ENCODE results near the gene PAPOLA. TPM values are rescaled to one million over a fixed set of nuclear protein-coding genes. Genes with fewer than 3 reads are reported as not detected.

The PAPOLA gene
- total and polyA plus RNA-seq, 2 experiments from 2014 or later: 97.7 to 151 TPM

DNA sequence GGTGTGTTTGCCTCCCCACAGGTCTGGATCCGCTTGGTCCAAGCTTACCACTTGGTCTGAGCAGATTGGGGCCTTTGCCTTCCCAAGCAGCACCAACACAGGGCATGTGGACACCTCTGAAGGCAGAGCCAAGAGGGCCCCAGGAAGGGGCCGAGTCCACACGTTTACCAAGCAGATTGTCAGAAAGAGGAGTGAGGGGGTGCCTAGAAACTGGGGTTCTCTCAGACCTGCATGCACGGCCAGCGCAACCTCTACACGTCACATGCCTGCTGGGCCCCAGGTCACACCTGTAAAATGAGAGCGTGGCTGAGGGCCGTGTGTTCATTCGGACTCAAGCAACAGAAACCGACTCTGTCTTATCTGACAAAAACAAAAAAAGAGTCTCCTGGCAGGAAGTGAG, 96.9 kb downstream of the PAPOLA start:
- H3K4me1 ChIP-seq (ENCODE audit: insufficient read depth): no peaks in the 10 kb centered on the region
- no peaks in the 10 kb centered on the region for H3K79me2 ChIP-seq
- H3K9me2 ChIP-seq (replicated peaks; ENCODE audit: insufficient read depth): no peaks in the 10 kb centered on the region
- no peak overlapping the region for H3K27ac ChIP-seq
- no peak overlapping the region for H2AFZ ChIP-seq
- H3K4me2 ChIP-seq: no peak overlapping the region
- 89% methylated on average over 10 of the region's 10 CpGs for WGBS (ENCODE audit: low lambda C conversion rate, missing lambda C conversion rate)
- no peaks in the 10 kb centered on the region for H3K9me3 ChIP-seq (ENCODE audit: low read depth)
- H3K27me3 ChIP-seq: no peaks in the 10 kb centered on the region
- no peaks in the 10 kb centered on the region for H4K20me1 ChIP-seq (ENCODE audit: insufficient read depth, poor library complexity, severe bottlenecking)
- no peaks in the 10 kb centered on the region for H3K36me3 ChIP-seq (replicated peaks; ENCODE audit: insufficient read depth, low read depth)
- no peak for DNase-seq (ENCODE audit: low spot score)
- H3K4me3 ChIP-seq: no peak overlapping the region
- TF ChIP-seq, protein P1, sequence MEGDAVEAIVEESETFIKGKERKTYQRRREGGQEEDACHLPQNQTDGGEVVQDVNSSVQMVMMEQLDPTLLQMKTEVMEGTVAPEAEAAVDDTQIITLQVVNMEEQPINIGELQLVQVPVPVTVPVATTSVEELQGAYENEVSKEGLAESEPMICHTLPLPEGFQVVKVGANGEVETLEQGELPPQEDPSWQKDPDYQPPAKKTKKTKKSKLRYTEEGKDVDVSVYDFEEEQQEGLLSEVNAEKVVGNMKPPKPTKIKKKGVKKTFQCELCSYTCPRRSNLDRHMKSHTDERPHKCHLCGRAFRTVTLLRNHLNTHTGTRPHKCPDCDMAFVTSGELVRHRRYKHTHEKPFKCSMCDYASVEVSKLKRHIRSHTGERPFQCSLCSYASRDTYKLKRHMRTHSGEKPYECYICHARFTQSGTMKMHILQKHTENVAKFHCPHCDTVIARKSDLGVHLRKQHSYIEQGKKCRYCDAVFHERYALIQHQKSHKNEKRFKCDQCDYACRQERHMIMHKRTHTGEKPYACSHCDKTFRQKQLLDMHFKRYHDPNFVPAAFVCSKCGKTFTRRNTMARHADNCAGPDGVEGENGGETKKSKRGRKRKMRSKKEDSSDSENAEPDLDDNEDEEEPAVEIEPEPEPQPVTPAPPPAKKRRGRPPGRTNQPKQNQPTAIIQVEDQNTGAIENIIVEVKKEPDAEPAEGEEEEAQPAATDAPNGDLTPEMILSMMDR (IDR thresholded peaks at IDR 0.05; ENCODE audit: poor library complexity): no peak
- TF ChIP-seq EZH2 (IDR thresholded peaks at IDR 0.05; ENCODE audit: borderline replicate concordance) (no peak), EZH2phosphoT487 (IDR thresholded peaks at IDR 0.05; ENCODE audit: low read depth, severe bottlenecking, unreplicated experiment) (no peak)

GRCh38 chr14:96602186-96602585, 100.0 kb downstream of the PAPOLA start:
- no peak overlapping the region for H2AFZ ChIP-seq
- no peaks in the 10 kb centered on the region for H3K36me3 ChIP-seq (replicated peaks; ENCODE audit: insufficient read depth, low read depth)
- H3K9me3 ChIP-seq (ENCODE audit: low read depth): no peaks in the 10 kb centered on the region
- no peak for TF ChIP-seq EZH2phosphoT487 (IDR thresholded peaks at IDR 0.05; ENCODE audit: low read depth, severe bottlenecking, unreplicated experiment)
- TF ChIP-seq, protein P1 (IDR thresholded peaks at IDR 0.05; ENCODE audit: poor library complexity): no peak
- TF ChIP-seq EZH2 (IDR thresholded peaks at IDR 0.05; ENCODE audit: borderline replicate concordance): no peak
- no peak overlapping the region for H3K4me2 ChIP-seq
- H3K27ac ChIP-seq: no peak overlapping the region
- no peaks in the 10 kb centered on the region for H3K9me2 ChIP-seq (replicated peaks; ENCODE audit: insufficient read depth)
- no peak for DNase-seq (ENCODE audit: low spot score)
- WGBS (ENCODE audit: low lambda C conversion rate, missing lambda C conversion rate): 88% methylated on average over 2 of the region's 2 CpGs
- H3K4me3 ChIP-seq: no peak overlapping the region
- no peaks in the 10 kb centered on the region for H4K20me1 ChIP-seq (ENCODE audit: insufficient read depth, poor library complexity, severe bottlenecking)
- no peaks in the 10 kb centered on the region for H3K4me1 ChIP-seq (ENCODE audit: insufficient read depth)
- no peaks in the 10 kb centered on the region for H3K79me2 ChIP-seq
- no peaks in the 10 kb centered on the region for H3K27me3 ChIP-seq

- H4K20me1 ChIP-seq (ENCODE audit: insufficient read depth, poor library complexity, severe bottlenecking): no peaks in the 10 kb centered on the region
- H3K4me1 ChIP-seq (ENCODE audit: insufficient read depth): no peaks in the 10 kb centered on the region
- DNase-seq (ENCODE audit: low spot score): no peak
- no peak overlapping the region for H3K4me3 ChIP-seq
- no peaks in the 10 kb centered on the region for H3K9me2 ChIP-seq (replicated peaks; ENCODE audit: insufficient read depth)
- no peaks in the 10 kb centered on the region for H3K79me2 ChIP-seq
- H3K27me3 ChIP-seq: no peaks in the 10 kb centered on the region
- no peaks in the 10 kb centered on the region for H3K36me3 ChIP-seq (replicated peaks; ENCODE audit: insufficient read depth, low read depth)
- H2AFZ ChIP-seq: no peak overlapping the region
- no peak overlapping the region for H3K27ac ChIP-seq
- H3K9me3 ChIP-seq (ENCODE audit: low read depth): no peaks in the 10 kb centered on the region
- no peak overlapping the region for H3K4me2 ChIP-seq
- 73% methylated on average over 11 of the region's 11 CpGs for WGBS (ENCODE audit: low lambda C conversion rate, missing lambda C conversion rate)
- no peak for TF ChIP-seq EZH2 (IDR thresholded peaks at IDR 0.05; ENCODE audit: borderline replicate concordance)
- TF ChIP-seq EZH2phosphoT487 (IDR thresholded peaks at IDR 0.05; ENCODE audit: low read depth, severe bottlenecking, unreplicated experiment): no peak
- TF ChIP-seq, protein P1 (IDR thresholded peaks at IDR 0.05; ENCODE audit: poor library complexity): no peak
These were observed 101.4 kb downstream of the PAPOLA start for GRCh38 chr14:96603350-96604255.
